ENCODE results near the gene RYR3.

DNA sequence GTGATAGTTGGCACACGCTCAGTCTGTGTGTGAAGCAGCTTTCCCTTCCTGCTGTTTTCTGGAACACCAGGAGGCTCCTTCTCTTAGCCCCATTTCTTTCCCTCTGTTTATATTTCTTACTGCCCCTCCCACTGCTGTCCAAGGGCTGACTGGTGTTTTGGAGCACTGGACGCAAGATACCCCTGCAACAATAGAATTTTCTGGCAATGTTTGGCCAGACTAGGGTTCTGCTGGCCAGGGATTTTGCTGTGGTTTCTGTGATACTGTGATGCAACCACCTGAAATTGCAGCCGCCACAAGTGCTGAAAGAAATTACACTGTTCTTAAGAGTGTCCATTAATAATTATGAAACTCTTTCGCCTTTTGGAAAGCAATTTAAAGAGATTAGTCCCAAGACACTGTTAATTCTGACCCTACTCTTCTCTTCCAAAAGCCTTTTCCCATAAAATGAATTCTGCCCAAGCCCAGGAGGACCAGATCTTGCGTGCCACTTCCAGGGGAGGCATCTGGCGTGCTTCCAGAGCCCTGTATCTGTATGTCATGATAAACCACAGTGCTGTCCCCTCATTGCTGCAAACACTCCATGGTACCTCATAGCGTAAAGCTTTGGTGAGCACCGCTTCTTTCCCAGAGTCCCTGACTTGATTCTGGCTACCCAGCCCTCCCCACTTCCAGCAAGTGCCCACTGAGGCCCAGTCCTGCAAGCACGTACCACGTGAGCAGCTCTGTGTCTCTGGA, 498.1 kb downstream of the RYR3 start:
- TF ChIP-seq CTCF (conservative IDR thresholded peaks at IDR 0.05; ENCODE audit: low read length) (no peak), EZH2phosphoT487 (IDR thresholded peaks at IDR 0.05; ENCODE audit: borderline replicate concordance) (no peak)
